GM18951 (cell line): ENCODE data around the gene SHISA5.

ENCODE experiments used
- POLR2A ChIP-seq: IDR thresholded peaks from 4 replicates; pipeline ENCODE4 v1.6.1; 2011; ENCODE audit warnings: mild to moderate bottlenecking; ENCODE audit not compliant: insufficient read length, insufficient read depth; ENCODE audit errors: extremely low read depth
- in situ Hi-C: fragments of 300-500 bp; cut with MboI; formaldehyde crosslinking; loops from one replicate; pipeline ENCODE4 v1.12.0; 2022; ENCODE audit warnings: low sequenced_read_pairs, mixed read lengths, inconsistent platforms; ENCODE audit not compliant: unreplicated experiment

SHISA5 gene

GRCh38 chr3:48425281-48425812 is 78.6 kb downstream of the SHISA5 start:
- no peak for TF ChIP-seq POLR2A
- in situ Hi-C loops: no loop called here

GRCh38 chr3:48423883-48424695 is 79.9 kb downstream of the SHISA5 start:
- no peak for TF ChIP-seq POLR2A
- in situ Hi-C loops: no loop called here

GRCh38 chr3:48423241-48423882 is 80.6 kb downstream of the SHISA5 start:
- TF ChIP-seq POLR2A: no peak
- in situ Hi-C loops: no loop called here

GRCh38 chr3:48422681-48423080 is 81.3 kb downstream of the SHISA5 start:
- in situ Hi-C loops: no loop called here
- TF ChIP-seq POLR2A: no peak

GRCh38 chr3:48422272-48422671 is 81.7 kb downstream of the SHISA5 start:
- in situ Hi-C loops: no loop called here

GRCh38 chr3:48420561-48420960 is 83.4 kb downstream of the SHISA5 start:
- no peak for TF ChIP-seq POLR2A
- in situ Hi-C loops: no loop called here

More at GRCh38 chr3:48422272-48422671, 81.7 kb downstream of the SHISA5 start:
- no peak for TF ChIP-seq POLR2A

- in situ Hi-C loops: no loop called here
Observed at GRCh38 chr3:48419597-48419996, 84.4 kb downstream of the SHISA5 start.

GRCh38 chr3:48419149-48419548 is 84.8 kb downstream of the SHISA5 start:
- no peak for TF ChIP-seq POLR2A
- in situ Hi-C loops: no loop called here

More at GRCh38 chr3:48419597-48419996, 84.4 kb downstream of the SHISA5 start:
- TF ChIP-seq POLR2A: no peak

- in situ Hi-C loops: no loop called here
- no peak for TF ChIP-seq POLR2A
Observed at GRCh38 chr3:48418651-48419050, 85.3 kb downstream of the SHISA5 start.

GRCh38 chr3:48418140-48418539 is 85.8 kb downstream of the SHISA5 start:
- in situ Hi-C loops: no loop called here

More at GRCh38 chr3:48418140-48418539, 85.8 kb downstream of the SHISA5 start:
- no peak for TF ChIP-seq POLR2A
